Measurements from ENCODE around the gene LIPK.

The LIPK gene

DNA sequence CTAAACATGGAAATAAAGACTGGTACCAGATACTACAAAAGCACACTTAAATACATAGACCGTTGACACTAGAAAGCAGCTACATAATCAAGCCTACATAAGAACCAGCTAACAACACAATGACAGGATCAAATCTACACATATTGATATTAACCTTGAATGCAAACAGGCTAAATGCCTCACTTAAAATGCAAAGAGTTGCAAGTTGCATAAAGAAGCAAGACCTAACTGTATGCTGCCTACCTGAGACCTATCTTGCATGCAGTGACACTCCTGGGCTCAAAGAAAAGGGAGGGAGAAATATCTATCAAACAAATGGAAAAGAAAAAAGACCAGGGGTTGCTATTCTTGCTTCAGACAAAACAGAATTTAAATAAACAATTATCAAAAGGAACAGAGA is 39.6 kb downstream of the LIPK start:
- peaks cover 4% of the 10 kb centered on the region for H3K9me3 Mint-ChIP-seq

DNA sequence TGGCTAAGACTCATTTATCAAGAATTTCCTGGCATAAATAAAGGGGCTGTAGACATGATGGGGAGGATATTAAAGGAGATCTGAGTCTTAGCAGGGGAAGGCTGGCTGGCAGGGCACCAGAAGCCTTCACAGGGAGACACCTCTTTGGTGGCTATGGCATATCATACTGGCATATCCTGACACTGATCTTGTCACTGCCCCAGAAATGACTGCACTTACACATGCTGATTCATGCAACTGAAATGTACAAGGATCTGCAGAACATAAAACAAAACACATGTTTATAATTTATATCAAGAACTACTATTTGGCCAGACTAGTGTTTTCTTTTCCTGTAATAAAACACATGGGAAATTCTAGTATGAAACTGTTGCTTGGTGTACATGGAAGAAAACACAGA is 48.2 kb downstream of the LIPK start:
- H3K4me3 Mint-ChIP-seq: no peak overlapping the region
- peaks cover 6% of the 10 kb centered on the region for H3K4me1 Mint-ChIP-seq
- H3K36me3 Mint-ChIP-seq: no peaks in the 10 kb centered on the region
- ATAC-seq (no peak), DNase-seq (ENCODE audit: low spot score in 2 of 2) (no peak)
- no peak overlapping the region for H3K27ac Mint-ChIP-seq
- no peaks in the 10 kb centered on the region for H3K9me3 Mint-ChIP-seq

More for the DNA sequence above, 39.6 kb downstream of the LIPK start:
- no peak for DNase-seq (ENCODE audit: low spot score in 2 of 2)
- no peaks in the 10 kb centered on the region for H3K36me3 Mint-ChIP-seq
- no peak overlapping the region for H3K27ac Mint-ChIP-seq
- H3K4me1 Mint-ChIP-seq: no peaks in the 10 kb centered on the region
- no peak overlapping the region for H3K4me3 Mint-ChIP-seq
- ATAC-seq: no peak

- peak; percentile 89 for ATAC-seq
- no peak for DNase-seq (ENCODE audit: low spot score in 2 of 2)
- H3K9me3 Mint-ChIP-seq: no peaks in the 10 kb centered on the region
- H3K4me1 Mint-ChIP-seq: peaks cover 13% of the 10 kb centered on the region
- no peak overlapping the region for H3K4me3 Mint-ChIP-seq
- no peaks in the 10 kb centered on the region for H3K36me3 Mint-ChIP-seq
- H3K27ac Mint-ChIP-seq: no peak overlapping the region
Measured at GRCh38 chr10:88755753-88756152, 49.7 kb downstream of the LIPK start.

DNA sequence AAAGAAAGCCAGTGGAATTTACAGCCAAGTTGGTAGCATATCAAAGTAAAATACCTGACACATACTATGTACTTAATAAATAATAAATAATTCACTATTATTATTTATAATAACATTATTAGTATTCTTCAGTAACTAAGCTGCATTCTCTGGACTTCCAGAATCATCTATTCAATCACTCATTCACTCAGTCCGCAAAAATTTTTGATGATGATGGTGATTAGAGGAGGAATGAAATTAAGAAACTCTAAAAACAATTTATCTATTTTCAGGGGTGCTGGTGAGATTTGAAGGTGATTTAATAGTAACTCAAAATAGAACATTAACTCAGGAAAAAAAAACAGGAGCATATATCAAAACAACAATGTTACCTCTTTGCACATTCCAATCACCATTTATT is 50.6 kb downstream of the LIPK start:
- no peak overlapping the region for H3K4me3 Mint-ChIP-seq

DNA sequence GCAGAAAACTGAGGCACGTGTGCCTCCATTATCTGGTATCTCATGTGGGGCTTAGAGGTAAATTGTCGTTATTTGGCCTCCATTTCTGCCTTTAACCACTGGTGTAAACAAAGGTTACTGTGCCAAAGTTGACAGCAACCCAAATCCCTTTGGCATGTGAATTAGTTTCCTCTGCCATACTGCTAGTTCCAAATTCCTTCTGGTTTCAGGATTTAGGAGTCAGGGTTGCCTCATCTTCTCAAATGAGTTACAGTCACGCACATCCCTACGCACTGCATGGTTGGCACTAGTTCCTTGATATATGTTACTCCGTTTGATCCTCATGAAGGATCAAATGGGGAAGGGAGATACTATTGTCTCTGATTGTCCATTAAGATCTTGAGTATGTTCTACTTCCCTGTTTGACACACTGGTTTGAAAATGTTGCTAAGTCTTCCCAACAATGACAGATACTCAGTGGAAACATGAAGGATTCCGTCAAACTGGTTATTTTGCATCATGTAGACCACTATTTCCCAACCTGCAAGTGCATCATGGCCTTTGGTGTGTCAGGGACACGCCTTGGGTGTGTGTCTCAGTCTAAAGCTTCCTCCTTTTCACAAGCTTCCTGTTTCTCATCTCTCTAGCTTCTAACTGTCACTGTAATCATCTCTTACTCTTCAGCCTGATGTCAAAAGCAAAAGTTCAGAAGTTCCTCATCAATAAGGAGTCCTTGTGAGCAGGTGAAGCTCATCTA is 53.5 kb downstream of the LIPK start, which contains the start of gene LIPN:
Gene LIPN, plus strand, starts transcription at position 655 of the 736 bp plus-strand sequence. CDS start 1,386 bp downstream, outside the sequence.
- no peaks in the 10 kb centered on the region for H3K36me3 Mint-ChIP-seq
- H3K4me1 Mint-ChIP-seq: peaks cover 13% of the 10 kb centered on the region
- H3K27ac Mint-ChIP-seq: no peak within 1 kb of the TSS
- no peak within 1 kb of the TSS for H3K4me3 Mint-ChIP-seq
- ATAC-seq: no peak
- no peak for DNase-seq (ENCODE audit: low spot score in 2 of 2)
- no peaks in the 10 kb centered on the region for H3K9me3 Mint-ChIP-seq

More for the DNA sequence above, 50.6 kb downstream of the LIPK start:
- H3K36me3 Mint-ChIP-seq: no peaks in the 10 kb centered on the region
- DNase-seq (ENCODE audit: low spot score in 2 of 2) (no peak), ATAC-seq (no peak)
- peaks cover 13% of the 10 kb centered on the region for H3K4me1 Mint-ChIP-seq
- H3K27ac Mint-ChIP-seq: no peak overlapping the region
- no peaks in the 10 kb centered on the region for H3K9me3 Mint-ChIP-seq

DNA sequence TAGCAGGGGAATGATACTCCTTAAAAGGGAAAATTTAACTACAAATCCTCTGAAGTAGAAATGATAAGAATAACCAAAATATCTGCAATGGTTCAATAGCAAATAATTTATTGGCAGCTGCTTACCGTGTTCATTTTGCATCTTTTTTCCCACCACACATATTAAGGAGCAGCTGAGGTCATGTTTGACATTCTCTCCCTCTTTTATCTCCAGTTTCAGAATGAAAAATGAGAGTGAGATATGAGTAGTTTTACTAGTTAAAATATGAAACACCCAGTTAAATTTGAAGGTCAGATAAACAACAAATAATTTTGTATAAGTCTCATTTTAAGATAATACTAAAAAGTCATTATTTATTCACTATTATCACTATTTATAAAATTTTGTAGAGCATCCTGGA is 56.9 kb downstream of the LIPK start:
- Mint-ChIP-seq H3K4me1 (peaks cover 7% of the 10 kb centered on the region), H3K9me3 (no peaks in the 10 kb centered on the region), H3K36me3 (no peaks in the 10 kb centered on the region), H3K27ac (no peak overlapping the region), H3K4me3 (no peak overlapping the region)
- ATAC-seq (no peak), DNase-seq (ENCODE audit: low spot score in 2 of 2) (no peak)

DNA sequence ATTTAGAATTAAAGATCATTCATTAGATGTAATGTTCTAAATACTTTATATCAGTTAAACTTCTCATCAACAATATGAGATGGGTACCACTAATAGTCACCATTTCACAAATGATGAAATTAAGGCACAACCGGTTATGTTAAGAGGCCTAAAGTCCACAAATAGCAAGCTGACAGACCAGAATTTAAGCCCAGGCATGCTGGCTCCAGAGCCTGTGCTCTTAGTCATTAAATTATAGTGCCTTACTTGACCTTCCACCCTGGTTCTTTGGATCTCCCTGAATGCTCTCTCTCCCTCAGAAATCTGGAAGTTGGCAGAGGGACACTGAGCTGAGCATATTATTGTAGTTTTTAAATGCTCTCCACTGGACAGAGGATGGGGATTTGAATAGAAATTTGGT is 57.4 kb downstream of the LIPK start:
- Mint-ChIP-seq H3K27ac (no peak overlapping the region), H3K4me3 (no peak overlapping the region), H3K36me3 (no peaks in the 10 kb centered on the region), H3K4me1 (peaks cover 7% of the 10 kb centered on the region), H3K9me3 (no peaks in the 10 kb centered on the region)
- ATAC-seq: no peak
- DNase-seq (ENCODE audit: low spot score in 2 of 2): no peak

- H3K4me3 Mint-ChIP-seq: no peak overlapping the region
- ATAC-seq (no peak), DNase-seq (ENCODE audit: low spot score in 2 of 2) (no peak)
- H3K36me3 Mint-ChIP-seq: no peaks in the 10 kb centered on the region
- peaks cover 7% of the 10 kb centered on the region for H3K4me1 Mint-ChIP-seq
- no peaks in the 10 kb centered on the region for H3K9me3 Mint-ChIP-seq
- no peak overlapping the region for H3K27ac Mint-ChIP-seq
Measured at GRCh38 chr10:88764110-88764509, 58.1 kb downstream of the LIPK start.

GRCh38 chr10:88765816-88766215 is 59.8 kb downstream of the LIPK start:
- Mint-ChIP-seq H3K9me3 (no peaks in the 10 kb centered on the region), H3K4me1 (no peaks in the 10 kb centered on the region), H3K4me3 (no peak overlapping the region), H3K36me3 (no peaks in the 10 kb centered on the region), H3K27ac (no peak overlapping the region)
- DNase-seq (ENCODE audit: low spot score in 2 of 2) (no peak), ATAC-seq (no peak)

- H3K27ac Mint-ChIP-seq: no peak overlapping the region
- no peaks in the 10 kb centered on the region for H3K4me1 Mint-ChIP-seq
- H3K9me3 Mint-ChIP-seq: no peaks in the 10 kb centered on the region
- DNase-seq (ENCODE audit: low spot score in 2 of 2): no peak
- ATAC-seq: no peak
- H3K4me3 Mint-ChIP-seq: no peak overlapping the region
- no peaks in the 10 kb centered on the region for H3K36me3 Mint-ChIP-seq
Measured at GRCh38 chr10:88769384-88769783, 63.3 kb downstream of the LIPK start.

DNA sequence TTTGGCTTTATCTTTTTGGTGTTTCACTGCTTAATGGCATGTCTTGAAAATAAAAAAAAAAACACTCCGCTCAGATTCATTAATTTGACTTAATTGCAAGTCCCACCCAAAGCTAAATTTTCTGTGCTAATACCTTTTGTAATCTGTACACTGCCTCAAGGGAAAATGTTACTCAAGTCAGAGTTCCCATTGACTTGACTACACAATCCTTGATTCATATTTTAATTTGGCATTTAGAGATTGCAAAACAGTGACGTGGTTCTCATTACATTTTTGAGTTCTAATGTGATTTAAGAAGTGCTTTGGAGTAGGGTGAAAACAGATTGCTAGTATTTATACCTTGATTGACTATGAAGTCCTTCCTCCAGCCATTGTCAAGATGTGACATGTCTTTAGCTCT is 75.2 kb downstream of the LIPK start:
- ATAC-seq: no peak
- no peak for DNase-seq (ENCODE audit: low spot score in 2 of 2)
- H3K36me3 Mint-ChIP-seq: no peaks in the 10 kb centered on the region
- H3K4me1 Mint-ChIP-seq: no peaks in the 10 kb centered on the region
- H3K9me3 Mint-ChIP-seq: no peaks in the 10 kb centered on the region
- no peak overlapping the region for H3K27ac Mint-ChIP-seq
- no peak overlapping the region for H3K4me3 Mint-ChIP-seq

DNA sequence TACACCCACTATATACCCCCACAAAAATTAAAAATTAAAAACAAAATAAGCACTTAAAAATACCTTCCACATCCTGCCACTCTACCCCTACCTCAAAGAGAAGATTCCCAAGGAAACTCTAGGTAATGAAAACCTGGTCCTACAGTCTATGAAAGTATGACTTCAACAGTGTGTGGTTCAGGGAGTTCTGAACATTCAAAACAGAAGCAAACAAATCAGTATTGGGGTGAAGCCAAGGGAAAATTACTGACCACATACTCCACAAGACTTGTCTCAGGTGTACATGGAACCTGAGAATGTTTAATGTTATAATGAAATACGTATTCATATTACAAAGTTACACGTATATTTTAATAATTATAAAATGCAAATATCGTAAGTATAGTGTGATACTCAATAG is 76.2 kb downstream of the LIPK start:
- ATAC-seq (no peak), DNase-seq (ENCODE audit: low spot score in 2 of 2) (no peak)
- Mint-ChIP-seq H3K4me1 (no peaks in the 10 kb centered on the region), H3K27ac (no peak overlapping the region), H3K9me3 (no peaks in the 10 kb centered on the region), H3K36me3 (no peaks in the 10 kb centered on the region), H3K4me3 (no peak overlapping the region)

GRCh38 chr10:88783724-88784123 is 77.7 kb downstream of the LIPK start:
- Mint-ChIP-seq H3K4me3 (no peak overlapping the region), H3K36me3 (no peaks in the 10 kb centered on the region), H3K27ac (no peak overlapping the region), H3K4me1 (no peaks in the 10 kb centered on the region), H3K9me3 (no peaks in the 10 kb centered on the region)
- DNase-seq (ENCODE audit: low spot score in 2 of 2) (no peak), ATAC-seq (no peak)

- ATAC-seq (no peak), DNase-seq (ENCODE audit: low spot score in 2 of 2) (no peak)
- Mint-ChIP-seq H3K4me1 (no peaks in the 10 kb centered on the region), H3K36me3 (no peaks in the 10 kb centered on the region), H3K27ac (no peak overlapping the region), H3K4me3 (no peak overlapping the region), H3K9me3 (no peaks in the 10 kb centered on the region)
Measured at GRCh38 chr10:88786032-88786770, 80.2 kb downstream of the LIPK start.

DNA sequence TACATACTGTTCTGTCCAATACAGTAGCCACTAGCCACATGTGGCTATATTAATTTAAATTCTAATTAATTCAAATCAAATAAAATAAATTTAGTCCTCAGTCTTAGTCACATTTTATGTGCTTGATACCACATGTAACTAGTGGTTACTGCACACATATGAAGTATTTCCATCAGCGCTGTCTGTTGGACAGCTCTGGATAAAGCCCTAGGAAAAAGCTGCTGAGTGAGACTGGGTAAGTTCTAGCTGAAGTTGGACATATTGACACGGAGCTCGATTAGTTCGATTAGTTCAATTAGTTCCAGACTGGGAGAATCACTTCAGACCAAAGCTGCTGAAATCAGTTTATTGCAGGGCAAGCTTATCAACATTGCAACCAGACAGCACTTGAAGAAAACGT is 81.4 kb downstream of the LIPK start:
- ATAC-seq (no peak), DNase-seq (ENCODE audit: low spot score in 2 of 2) (no peak)
- Mint-ChIP-seq H3K36me3 (no peaks in the 10 kb centered on the region), H3K27ac (no peak overlapping the region), H3K9me3 (no peaks in the 10 kb centered on the region), H3K4me1 (peaks cover 3% of the 10 kb centered on the region), H3K4me3 (no peak overlapping the region)

DNA sequence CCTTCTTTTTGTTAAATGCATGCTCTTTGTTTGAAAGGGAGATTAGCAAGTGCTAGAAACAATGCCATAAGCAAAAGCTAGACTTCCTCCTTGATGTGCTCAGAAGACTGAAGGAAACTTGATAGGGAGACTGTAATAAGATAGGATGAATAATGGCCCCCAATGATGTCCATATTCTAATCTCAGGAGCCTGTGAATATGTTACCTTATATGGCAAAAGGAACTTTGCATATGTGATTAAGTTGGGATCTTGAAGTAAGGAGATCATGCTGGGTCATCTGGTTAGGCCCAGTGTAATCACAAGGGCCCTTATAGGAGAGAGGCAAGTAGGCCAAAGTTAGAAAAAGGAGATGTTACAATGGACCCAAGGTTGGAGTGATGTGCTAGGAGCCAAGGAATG is 82.9 kb downstream of the LIPK start:
- H3K27ac Mint-ChIP-seq: no peak overlapping the region
- H3K4me1 Mint-ChIP-seq: peaks cover 18% of the 10 kb centered on the region
- H3K9me3 Mint-ChIP-seq: no peaks in the 10 kb centered on the region
- H3K4me3 Mint-ChIP-seq: no peak overlapping the region
- ATAC-seq: no peak
- H3K36me3 Mint-ChIP-seq: peaks cover 1% of the 10 kb centered on the region
- no peak for DNase-seq (ENCODE audit: low spot score in 2 of 2)

All from stimulated activated effector memory CD8-positive, alpha-beta T cell treated with anti-CD3 and anti-CD28 coated beads, Interleukin-12 subunit alpha, Interleukin-12 subunit beta, amount 100 ng/mL, for 72 hours (primary cell).